Peyer's patch (tissue), 4 donors: ENCODE measurements around the gene GNPTG.

ENCODE experiments used
- POLR2A ChIP-seq, 2 donors: fragments of 450-650 bp; IDR thresholded peaks; one replicate each; pipeline ENCODE4 v1.5.1; 2017; ENCODE audit warnings: antibody characterized with exemption in 2 of 2, mild to moderate bottlenecking in 2 of 2, moderate library complexity in 2 of 2
- TF ChIP-seq, protein P1 (sequence below), 6 experiments: fragments of 450-650 bp in 4 of 6; fragments of 200-600 bp in 2 of 6; sonication (generic) in 1 of 6; IDR thresholded peaks; one replicate each; pipeline ENCODE4 v1.5.1; 2017 to 2019; ENCODE audit warnings: antibody characterized with exemption in 6 of 6, mild to moderate bottlenecking in 3 of 6, moderate library complexity in 1 of 6

GRCh38 chr16:1323296-1324239 is 28.2 kb upstream of the GNPTG start:
- TF ChIP-seq, protein P1, sequence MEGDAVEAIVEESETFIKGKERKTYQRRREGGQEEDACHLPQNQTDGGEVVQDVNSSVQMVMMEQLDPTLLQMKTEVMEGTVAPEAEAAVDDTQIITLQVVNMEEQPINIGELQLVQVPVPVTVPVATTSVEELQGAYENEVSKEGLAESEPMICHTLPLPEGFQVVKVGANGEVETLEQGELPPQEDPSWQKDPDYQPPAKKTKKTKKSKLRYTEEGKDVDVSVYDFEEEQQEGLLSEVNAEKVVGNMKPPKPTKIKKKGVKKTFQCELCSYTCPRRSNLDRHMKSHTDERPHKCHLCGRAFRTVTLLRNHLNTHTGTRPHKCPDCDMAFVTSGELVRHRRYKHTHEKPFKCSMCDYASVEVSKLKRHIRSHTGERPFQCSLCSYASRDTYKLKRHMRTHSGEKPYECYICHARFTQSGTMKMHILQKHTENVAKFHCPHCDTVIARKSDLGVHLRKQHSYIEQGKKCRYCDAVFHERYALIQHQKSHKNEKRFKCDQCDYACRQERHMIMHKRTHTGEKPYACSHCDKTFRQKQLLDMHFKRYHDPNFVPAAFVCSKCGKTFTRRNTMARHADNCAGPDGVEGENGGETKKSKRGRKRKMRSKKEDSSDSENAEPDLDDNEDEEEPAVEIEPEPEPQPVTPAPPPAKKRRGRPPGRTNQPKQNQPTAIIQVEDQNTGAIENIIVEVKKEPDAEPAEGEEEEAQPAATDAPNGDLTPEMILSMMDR (IDR thresholded peaks at IDR 0.05) = no peak
- no peak for TF ChIP-seq POLR2A (IDR thresholded peaks at IDR 0.05)
